HFFc6 (cell line): ENCODE data around the gene ALK. TPM values are rescaled to one million over a fixed set of nuclear protein-coding genes. Genes with fewer than 3 reads are reported as not detected.

ENCODE experiments used
- DNase-seq: peaks from one replicate; pipeline ENCODE4 v3.0.0-alpha.2; 2018
- H3K27ac Mint-ChIP-seq: 2 replicates; pipeline ENCODE4 v1.8.0; 2020; ENCODE audit warnings: mild to moderate bottlenecking, mixed read lengths
- H3K27me3 Mint-ChIP-seq: 2 replicates; pipeline ENCODE4 v1.8.0; 2021; ENCODE audit warnings: mild to moderate bottlenecking, moderate library complexity, mixed read lengths; ENCODE audit not compliant: insufficient read depth
- H3K36me3 Mint-ChIP-seq: 2 replicates; pipeline ENCODE4 v1.8.0; 2021; ENCODE audit warnings: low read depth, mixed read lengths
- H3K4me1 Mint-ChIP-seq: 2 replicates; pipeline ENCODE4 v1.8.0; 2020; ENCODE audit warnings: low read depth, mixed read lengths
- H3K4me3 Mint-ChIP-seq: 2 replicates; pipeline ENCODE4 v1.8.0; 2020; ENCODE audit warnings: mild to moderate bottlenecking, moderate library complexity, mixed read lengths
- H3K9me3 Mint-ChIP-seq: 2 replicates; pipeline ENCODE4 v1.8.0; 2020; ENCODE audit warnings: mild to moderate bottlenecking, mixed read lengths
- CTCF ChIP-seq: fragments of 200-600 bp; sonication (generic); IDR thresholded peaks from 2 replicates; pipeline ENCODE4 v1.5.0; 2021; ENCODE audit warnings: antibody characterized with exemption, mild to moderate bottlenecking
- total RNA-seq, 6 experiments: library from RNA; stranded (reverse); fragmentation: NEBNext Ultra II Directional; extraction: Animal tissue kit (Norgen Biotek cat#: 25700); gene quantifications; 2 replicates in 1 of 6; 3 replicates in 5 of 6; pipeline ENCODE4 v1.2.3, GENCODE V29; 2021

ALK gene
- total RNA-seq, 6 experiments from 2014 or later: not detected

- no peak overlapping the region for H3K27ac Mint-ChIP-seq
- H3K36me3 Mint-ChIP-seq: no peaks in the 10 kb centered on the region
- no peak overlapping the region for H3K4me3 Mint-ChIP-seq
- H3K27me3 Mint-ChIP-seq: peaks cover 23% of the 10 kb centered on the region
- H3K9me3 Mint-ChIP-seq: no peaks in the 10 kb centered on the region
- no peak for TF ChIP-seq CTCF
- H3K4me1 Mint-ChIP-seq: no peaks in the 10 kb centered on the region
- DNase-seq: no peak
Measured at GRCh38 chr2:29343830-29344229, 577.6 kb downstream of the ALK start.

- DNase-seq: no peak
- no peaks in the 10 kb centered on the region for H3K4me1 Mint-ChIP-seq
- no peaks in the 10 kb centered on the region for H3K36me3 Mint-ChIP-seq
- no peaks in the 10 kb centered on the region for H3K9me3 Mint-ChIP-seq
- TF ChIP-seq CTCF: no peak
- peaks cover 17% of the 10 kb centered on the region for H3K27me3 Mint-ChIP-seq
- no peak overlapping the region for H3K27ac Mint-ChIP-seq
- H3K4me3 Mint-ChIP-seq: no peak overlapping the region
Measured at GRCh38 chr2:29336341-29337241, 584.8 kb downstream of the ALK start.

- no peaks in the 10 kb centered on the region for H3K36me3 Mint-ChIP-seq
- H3K27ac Mint-ChIP-seq: no peak overlapping the region
- TF ChIP-seq CTCF: no peak
- no peaks in the 10 kb centered on the region for H3K4me1 Mint-ChIP-seq
- H3K9me3 Mint-ChIP-seq: no peaks in the 10 kb centered on the region
- H3K27me3 Mint-ChIP-seq: peaks cover 17% of the 10 kb centered on the region
- H3K4me3 Mint-ChIP-seq: no peak overlapping the region
- no peak for DNase-seq
Measured at GRCh38 chr2:29335396-29335795, 586.0 kb downstream of the ALK start.

- Mint-ChIP-seq H3K27me3 (peaks cover 15% of the 10 kb centered on the region), H3K27ac (no peak overlapping the region), H3K4me1 (no peaks in the 10 kb centered on the region), H3K36me3 (no peaks in the 10 kb centered on the region), H3K9me3 (no peaks in the 10 kb centered on the region), H3K4me3 (no peak overlapping the region)
- no peak for TF ChIP-seq CTCF
- no peak for DNase-seq
Measured at GRCh38 chr2:29334706-29335105, 586.7 kb downstream of the ALK start.

- DNase-seq: no peak
- TF ChIP-seq CTCF: no peak
- Mint-ChIP-seq H3K9me3 (no peaks in the 10 kb centered on the region), H3K4me3 (no peak overlapping the region), H3K4me1 (no peaks in the 10 kb centered on the region), H3K27ac (no peak overlapping the region), H3K27me3 (peaks cover 13% of the 10 kb centered on the region), H3K36me3 (no peaks in the 10 kb centered on the region)
Measured at GRCh38 chr2:29332540-29332939, 588.8 kb downstream of the ALK start.
